SK-N-SH (cell line): ENCODE measurements around the gene CACNA2D3.

Experiments used
- CTCF ChIP-seq: fragments of 200-600 bp; sonication (generic); IDR thresholded peaks from 2 replicates; pipeline ENCODE4 v1.6.1; 2017; ENCODE audit warnings: antibody characterized with exemption, mild to moderate bottlenecking, moderate library complexity
- EP300 ChIP-seq, 2 experiments: IDR thresholded peaks; 2 replicates each; pipeline versions ENCODE4 v1.4.0 to v1.6.1; 2012; ENCODE audit warnings: borderline replicate concordance in 1 of 2, low read depth in 1 of 2, low read length in 1 of 2
- EZH2phosphoT487 ChIP-seq: fragments of 200-600 bp; sonication (generic); IDR thresholded peaks from 2 replicates; pipeline ENCODE4 v1.6.1; 2017; ENCODE audit warnings: low read depth, mixed run types, mild to moderate bottlenecking, antibody characterized with exemption, moderate library complexity, borderline replicate concordance
- FOXM1 ChIP-seq: IDR thresholded peaks from 2 replicates; pipeline ENCODE4 v1.4.0; 2012; ENCODE audit warnings: low read depth, mild to moderate bottlenecking
- GABPA ChIP-seq: IDR thresholded peaks from 2 replicates; pipeline ENCODE4 v1.4.0; 2012; ENCODE audit warnings: low read depth, mild to moderate bottlenecking
- GATA2 ChIP-seq: sonication (generic); formaldehyde crosslinking; IDR thresholded peaks from 2 replicates; pipeline ENCODE4 v1.5.0; 2020; ENCODE audit warnings: mild to moderate bottlenecking, missing genetic modification reagents
- JUND ChIP-seq: IDR thresholded peaks from 2 replicates; pipeline ENCODE4 v1.4.0; 2012
- MEF2A ChIP-seq: IDR thresholded peaks from 2 replicates; pipeline ENCODE4 v1.4.0; 2012; ENCODE audit warnings: low read depth, borderline replicate concordance
- RCOR1 ChIP-seq: fragments of 150-350 bp; IDR thresholded peaks from 2 replicates; pipeline ENCODE4 v1.6.1; 2017; ENCODE audit warnings: antibody characterized with exemption, low read length
- REST ChIP-seq: IDR thresholded peaks from 2 replicates; pipeline ENCODE4 v1.6.1; 2012; ENCODE audit warnings: mild to moderate bottlenecking, low read depth, low read length, moderate library complexity
- RFX5 ChIP-seq: IDR thresholded peaks from 2 replicates; pipeline ENCODE4 v1.6.1; 2012; ENCODE audit warnings: mild to moderate bottlenecking, improper control_type of control experiment, low read length
- TAF1 ChIP-seq: IDR thresholded peaks from 2 replicates; pipeline ENCODE4 v1.6.1; 2012; ENCODE audit warnings: low read depth, mild to moderate bottlenecking, low read length, moderate library complexity, borderline replicate concordance
- ZBTB33 ChIP-seq: IDR thresholded peaks from 2 replicates; pipeline ENCODE4 v1.4.0; 2012; ENCODE audit warnings: low read depth, borderline replicate concordance

- TF ChIP-seq EZH2phosphoT487 (no peak), TAF1 (no peak), CTCF (no peak), RCOR1 (no peak), RFX5 (no peak), ZBTB33 (no peak), REST (no peak), EP300 (IDR thresholded peaks at IDR 0.05; ENCODE audit: borderline replicate concordance in 1 of 2, low read depth in 1 of 2, low read length in 1 of 2) (no peak), GATA2 (CRISPR knock-in tag) (no peak), JUND (no peak), FOXM1 (no peak), MEF2A (no peak), GABPA (no peak)
These were observed 776.9 kb downstream of the CACNA2D3 start for GRCh38 chr3:54899273-54899672.
